Stimulated activated CD8-positive, alpha-beta memory T cell treated with anti-CD3 and anti-CD28 coated beads, Interleukin-7, amount 100 ng/mL, for 24 hours (primary cell): ENCODE measurements around the gene CPAMD8.
"Not testable (repeated sequence)": the region's sequence is repeated elsewhere in the genome, so short reads cannot be mapped to it uniquely, and the experiment has no call there.

Source experiments
- DNase-seq: peaks from one replicate; pipeline ENCODE4 v3.0.0-alpha.2; 2020; ENCODE audit warnings: low read depth

Gene CPAMD8

GRCh38 chr19:17041976-17042375, 15.4 kb upstream of the CPAMD8 start:
- DNase-seq: no peak

- no peak for DNase-seq
Measured at GRCh38 chr19:17037966-17038500, 11.4 kb upstream of the CPAMD8 start.

- no peak for DNase-seq
Measured at GRCh38 chr19:17037184-17037583, 10.6 kb upstream of the CPAMD8 start.

- DNase-seq: no peak
Measured at GRCh38 chr19:17036640-17037039, 10.0 kb upstream of the CPAMD8 start.

GRCh38 chr19:17035842-17036424, 9.3 kb upstream of the CPAMD8 start:
- no peak for DNase-seq

GRCh38 chr19:17031741-17032140, 5.1 kb upstream of the CPAMD8 start:
- no peak for DNase-seq

GRCh38 chr19:17027535-17027975, 945 bp upstream of the CPAMD8 start:
- no peak for DNase-seq

- DNase-seq: no peak
Measured at GRCh38 chr19:17025991-17026658, 485 bp downstream of the CPAMD8 start.

GRCh38 chr19:17025361-17025760, 1.2 kb downstream of the CPAMD8 start:
- DNase-seq: no peak

GRCh38 chr19:17024941-17025340, 1.7 kb downstream of the CPAMD8 start:
- DNase-seq: not testable (repeated sequence)

GRCh38 chr19:17023805-17024204, 2.8 kb downstream of the CPAMD8 start:
- no peak for DNase-seq

- no peak for DNase-seq
Measured at GRCh38 chr19:17022738-17023137, 3.9 kb downstream of the CPAMD8 start.

GRCh38 chr19:17021793-17022590, 4.6 kb downstream of the CPAMD8 start:
- no peak for DNase-seq

- DNase-seq: no peak
Measured at GRCh38 chr19:17021328-17021727, 5.3 kb downstream of the CPAMD8 start.

GRCh38 chr19:17020823-17021222, 5.8 kb downstream of the CPAMD8 start:
- DNase-seq: no peak

- DNase-seq: no peak
Measured at GRCh38 chr19:17020385-17020784, 6.2 kb downstream of the CPAMD8 start.

- not testable (repeated sequence) for DNase-seq
Measured at GRCh38 chr19:17014212-17014861, 12.3 kb downstream of the CPAMD8 start.

- no peak for DNase-seq
Measured at GRCh38 chr19:17011485-17011884, 15.1 kb downstream of the CPAMD8 start.

- DNase-seq: no peak
Measured at GRCh38 chr19:17006579-17006978, 20.0 kb downstream of the CPAMD8 start.

- DNase-seq: no peak
Measured at GRCh38 chr19:17005000-17005399, 21.6 kb downstream of the CPAMD8 start.

GRCh38 chr19:17004386-17004785, 22.2 kb downstream of the CPAMD8 start:
- DNase-seq: no peak

- no peak for DNase-seq
Measured at GRCh38 chr19:17002455-17002854, 24.2 kb downstream of the CPAMD8 start.
